ENCODE measurements around the gene LYPD6B.

Gene LYPD6B

DNA sequence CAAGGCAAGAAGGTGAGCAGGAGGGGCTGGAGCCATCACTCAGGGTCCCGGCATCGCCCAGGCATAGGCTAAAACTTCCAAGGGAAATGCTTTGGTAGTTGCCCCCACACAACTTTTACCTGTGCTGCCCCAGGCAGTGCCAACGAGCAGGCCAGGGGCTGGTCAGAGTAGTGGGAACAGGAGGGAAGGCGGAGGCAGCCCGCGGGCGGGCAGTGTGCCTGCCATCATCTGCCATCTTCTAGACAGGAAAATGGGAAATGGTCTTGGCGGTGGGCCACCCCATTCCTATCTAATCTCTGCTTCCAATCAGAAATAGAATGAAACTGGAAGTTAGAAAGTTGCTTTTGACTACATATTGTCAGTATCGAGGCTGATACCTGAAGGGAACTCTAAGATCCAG is 26.0 kb upstream of the LYPD6B start:
- no peak for DNase-seq (ENCODE audit: low read depth in 2 of 2)

DNA sequence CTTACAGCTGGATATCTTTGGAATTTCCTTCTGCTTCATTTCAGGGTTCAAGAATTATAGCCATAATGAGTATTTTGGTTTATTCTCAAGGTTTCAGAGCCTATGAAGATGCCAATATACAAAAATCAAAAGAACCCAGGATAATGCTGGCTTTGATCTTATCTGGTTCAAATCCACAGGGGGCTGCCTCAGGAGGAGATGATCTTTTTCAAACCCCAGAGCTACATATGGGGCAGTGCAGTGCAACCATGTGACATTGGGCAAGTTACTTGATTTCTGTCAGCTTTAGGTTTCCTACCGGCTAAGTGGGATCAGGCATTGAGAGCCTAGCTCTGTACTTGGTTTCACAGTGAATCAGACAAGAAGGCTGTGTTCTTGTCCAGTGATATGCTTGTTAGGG is 23.0 kb upstream of the LYPD6B start:
- DNase-seq (ENCODE audit: low read depth in 2 of 2) = no peak

DNA sequence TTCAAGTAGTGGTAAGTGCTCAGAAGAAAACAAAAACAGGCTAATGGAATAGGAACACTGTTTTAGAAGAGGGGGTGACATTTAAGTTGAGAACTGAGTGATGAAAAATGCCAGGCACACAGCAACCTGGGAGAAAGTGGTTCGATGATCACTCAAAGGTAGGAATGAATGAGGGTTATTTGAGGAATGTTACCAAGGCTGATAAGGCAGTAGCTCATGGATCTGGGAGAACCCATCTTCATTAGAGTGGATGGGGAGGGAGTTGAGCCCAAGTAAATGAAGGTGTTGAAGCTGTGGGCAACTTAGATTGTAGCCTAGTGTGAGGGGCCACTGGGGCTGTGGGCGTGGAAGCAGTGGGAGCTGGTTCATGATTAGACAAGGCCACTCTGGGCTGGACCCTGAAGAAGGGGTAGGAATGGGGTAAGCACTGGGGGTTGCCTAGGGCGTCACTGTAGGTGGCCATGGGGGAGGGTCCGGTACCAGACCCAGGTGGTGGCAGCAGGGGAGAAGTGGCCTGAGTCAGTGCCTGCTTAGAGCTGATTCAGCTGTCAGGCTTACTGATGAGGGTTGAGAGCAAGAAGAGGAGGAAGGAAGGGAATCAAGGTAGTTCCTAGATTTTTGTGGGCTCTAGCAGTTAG is 22.5 kb upstream of the LYPD6B start:
- DNase-seq (ENCODE audit: low read depth in 2 of 2) = no peak

GRCh38 chr2:149017116-149017985 is 21.1 kb upstream of the LYPD6B start:
- DNase-seq (ENCODE audit: low read depth in 2 of 2) = peak; percentile 25 to 47

DNA sequence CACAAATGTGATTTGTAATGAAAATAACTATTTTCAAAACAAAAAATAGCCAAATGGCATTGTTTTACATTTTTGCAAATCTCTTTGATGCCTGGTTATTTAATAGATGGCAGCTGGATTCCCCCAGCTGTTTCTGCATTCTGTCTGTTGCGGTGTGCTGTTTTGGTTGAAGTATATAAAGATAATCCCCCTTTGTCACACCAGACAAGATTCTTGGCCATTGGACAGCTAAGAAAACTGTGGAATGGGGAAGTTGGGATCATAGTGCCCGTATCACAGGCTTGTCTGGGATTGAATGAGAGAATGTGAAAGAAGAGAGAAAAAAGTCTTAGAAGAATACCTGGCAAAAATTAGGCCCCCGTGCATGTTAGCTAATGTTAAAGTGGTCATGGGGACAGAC is 19.5 kb upstream of the LYPD6B start:
- DNase-seq (ENCODE audit: low read depth in 2 of 2) = no peak

GRCh38 chr2:149019768-149020167 is 18.7 kb upstream of the LYPD6B start:
- DNase-seq (ENCODE audit: low read depth in 2 of 2) = no peak

GRCh38 chr2:149020432-149020851 is 18.1 kb upstream of the LYPD6B start:
- DNase-seq (ENCODE audit: low read depth in 2 of 2) = no peak

- DNase-seq (ENCODE audit: low read depth in 2 of 2) = no peak
Observed at GRCh38 chr2:149021271-149021719, 17.2 kb upstream of the LYPD6B start.

GRCh38 chr2:149021761-149022160 is 16.7 kb upstream of the LYPD6B start:
- DNase-seq (ENCODE audit: low read depth in 2 of 2) = no peak

- DNase-seq (ENCODE audit: low read depth in 2 of 2) = no peak
Observed at GRCh38 chr2:149023091-149023490, 15.4 kb upstream of the LYPD6B start.

DNA sequence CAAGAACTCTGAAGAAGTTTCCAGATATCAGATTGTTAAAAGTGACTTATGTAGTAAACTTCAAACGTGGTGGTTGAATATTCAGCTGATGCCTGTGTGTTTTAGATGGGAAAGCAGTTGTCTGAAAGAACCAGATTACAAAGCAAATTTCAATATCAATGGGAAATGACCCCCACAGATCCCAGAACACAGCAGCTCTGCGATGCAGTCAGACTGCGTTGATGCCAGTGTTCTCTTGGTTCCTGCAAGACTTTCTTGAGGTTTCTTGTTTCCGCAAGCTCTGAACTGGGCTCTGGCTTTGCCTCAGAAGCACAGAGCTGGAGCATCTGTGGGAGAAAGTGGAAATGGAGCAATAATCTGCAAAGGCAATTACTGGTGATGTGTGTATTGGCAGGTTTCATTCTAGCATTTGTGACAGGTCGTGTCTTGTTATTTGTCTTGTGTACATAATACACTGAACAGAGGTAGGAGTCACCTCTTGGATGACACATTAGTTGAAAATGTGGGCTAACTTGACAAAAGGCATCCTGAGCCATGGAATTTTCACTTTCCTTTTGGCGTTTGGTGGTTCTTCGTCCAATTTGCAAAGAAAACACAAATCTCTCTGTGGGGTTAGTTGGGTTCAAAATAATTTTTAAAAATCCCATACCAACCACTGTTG is 10.8 kb upstream of the LYPD6B start:
- no peak for DNase-seq (ENCODE audit: low read depth in 2 of 2)

GRCh38 chr2:149028377-149028776 is 10.1 kb upstream of the LYPD6B start:
- no peak for DNase-seq (ENCODE audit: low read depth in 2 of 2)

DNA sequence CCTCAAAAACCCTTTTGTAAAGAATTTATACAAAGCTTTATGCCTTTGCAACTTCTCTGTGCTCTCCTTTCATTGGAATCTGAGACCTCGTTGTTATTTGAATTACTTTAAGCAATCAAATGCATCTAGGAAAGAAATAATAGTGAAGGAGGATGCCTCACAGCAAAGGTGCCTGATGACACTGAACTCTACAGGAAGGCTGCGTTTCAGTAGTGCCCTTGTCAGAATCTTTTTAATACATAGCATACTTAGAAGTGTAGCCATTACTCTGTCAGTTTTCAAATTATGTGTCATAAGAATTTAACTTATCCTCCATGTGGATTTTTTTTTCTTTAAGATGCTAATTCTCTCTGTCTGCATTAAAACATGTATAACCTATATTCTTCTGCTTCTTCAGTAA is 9.6 kb upstream of the LYPD6B start:
- DNase-seq (ENCODE audit: low read depth in 2 of 2) = no peak

- no peak for DNase-seq (ENCODE audit: low read depth in 2 of 2)
Observed at GRCh38 chr2:149029307-149029965, 9.1 kb upstream of the LYPD6B start.

GRCh38 chr2:149031396-149031795 is 7.1 kb upstream of the LYPD6B start:
- no peak for DNase-seq (ENCODE audit: low read depth in 2 of 2)

DNA sequence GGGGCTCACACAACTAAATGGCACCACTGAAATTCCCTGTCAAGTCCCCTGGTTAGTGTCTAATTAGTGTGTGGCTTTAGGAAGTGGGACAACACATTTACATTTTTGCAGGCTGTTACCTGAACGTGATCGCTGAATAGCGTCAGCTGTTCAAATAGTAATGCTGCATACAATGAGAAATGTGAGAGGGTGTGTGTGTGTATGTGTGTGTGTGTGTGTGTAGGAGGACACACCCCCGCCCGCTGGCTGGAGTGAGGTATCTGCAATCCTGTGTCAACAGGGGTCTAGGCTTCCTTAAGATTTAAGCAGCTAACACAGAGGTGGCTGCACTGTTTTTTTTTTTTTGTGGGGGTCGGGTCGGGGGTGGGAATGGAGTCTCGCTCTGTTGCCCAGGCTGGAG is 4.8 kb upstream of the LYPD6B start:
- DNase-seq (ENCODE audit: low read depth in 2 of 2) = no peak

DNA sequence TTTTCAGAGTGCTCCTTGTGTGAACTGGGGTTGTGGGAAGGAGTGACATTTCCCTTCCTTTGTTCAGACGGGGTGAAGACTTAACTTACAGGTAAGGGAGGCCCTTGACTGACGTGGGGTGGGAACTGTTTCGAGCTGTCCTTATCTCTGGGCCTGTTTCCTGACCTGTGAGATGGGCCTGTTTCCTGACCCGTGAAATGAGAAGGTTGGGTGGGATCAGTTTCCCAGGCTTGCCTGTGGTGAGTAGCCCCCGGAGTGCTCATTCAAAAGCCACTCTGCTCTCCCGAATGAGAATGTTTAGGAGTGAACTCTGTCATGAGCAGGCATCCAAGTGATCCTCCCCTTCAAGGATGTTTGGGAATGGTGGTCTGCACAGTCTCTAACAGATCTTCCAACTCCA is 4.1 kb upstream of the LYPD6B start:
- DNase-seq (ENCODE audit: low read depth in 2 of 2) = no peak

GRCh38 chr2:149036507-149037293 is 1.8 kb upstream of the LYPD6B start:
- DNase-seq (ENCODE audit: low read depth in 2 of 2) = no peak

DNA sequence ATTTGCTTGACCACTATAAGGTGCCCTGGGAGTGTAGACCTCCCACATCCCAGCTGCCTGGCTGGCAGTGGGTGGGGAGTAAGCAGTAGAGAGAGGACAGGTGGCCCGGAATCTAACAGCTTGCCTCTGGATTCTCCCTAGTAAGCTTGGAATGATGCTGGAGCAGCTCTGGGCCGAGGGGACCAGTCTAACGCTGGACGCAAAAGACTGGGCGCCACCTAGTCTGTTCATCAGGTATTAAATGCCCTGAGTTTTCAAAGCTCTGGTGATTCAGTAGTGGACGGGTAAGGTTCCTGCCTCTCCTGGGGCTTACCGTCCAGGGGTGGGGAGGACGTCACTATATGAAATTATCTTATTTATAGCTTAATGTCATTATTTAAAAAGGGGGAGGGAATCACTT is 648 bp upstream of the LYPD6B start:
- DNase-seq (ENCODE audit: low read depth in 2 of 2) = no peak

GRCh38 chr2:149039213-149039724 is 770 bp downstream of the LYPD6B start:
- DNase-seq (ENCODE audit: low read depth in 2 of 2) = no peak

DNA sequence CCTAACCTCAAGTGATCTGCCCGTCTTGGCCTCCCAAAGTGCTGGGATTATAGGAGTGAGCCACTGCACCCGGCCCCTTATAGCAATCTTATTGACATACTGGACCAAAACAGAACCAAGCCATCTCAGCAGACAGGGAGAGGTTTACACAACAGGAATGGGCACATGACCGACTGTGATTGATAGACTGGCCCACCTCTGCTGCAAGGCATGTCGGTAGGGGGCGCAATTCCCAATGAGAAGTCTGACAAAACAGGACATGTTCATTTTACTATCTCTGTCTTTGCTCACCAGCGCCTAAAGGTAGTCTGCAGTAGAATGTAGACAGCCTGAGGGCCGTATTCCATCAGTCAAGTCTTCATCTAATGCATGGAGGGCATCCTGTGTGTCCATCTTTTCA is 2.0 kb downstream of the LYPD6B start:
- peak in 1 of 2 donors; percentile 12 for DNase-seq (ENCODE audit: low read depth in 2 of 2)

Data from stimulated activated CD8-positive, alpha-beta memory T cell treated with anti-CD3 and anti-CD28 coated beads, Interleukin-7, amount 100 ng/mL, for 4 hours (primary cell).